Prostate gland (tissue), 2 donors: ENCODE measurements around the gene SSUH2. TPM values are rescaled to one million over a fixed set of nuclear protein-coding genes. Genes with fewer than 3 reads are reported as not detected.

ENCODE experiments used
- DNase-seq: peaks from one replicate; pipeline ENCODE4 v3.0.0-alpha.2; 2019; ENCODE audit warnings: low spot score
- H3K27ac ChIP-seq, 2 donors: fragments of 200-600 bp; sonication (generic); 2 replicates each; pipeline ENCODE4 v1.5.1; 2017 to 2019
- H3K27me3 ChIP-seq: fragments of 200-600 bp; sonication (generic); replicated peaks from 2 replicates; pipeline ENCODE4 v1.5.1; 2019; ENCODE audit not compliant: insufficient read depth
- H3K36me3 ChIP-seq, 2 donors: fragments of 200-600 bp; sonication (generic); 1 replicate in 1 of 2; 2 replicates in 1 of 2; pipeline versions ENCODE4 v1.5.1 to v1.8.1; 2017 to 2019
- H3K4me1 ChIP-seq: fragments of 200-600 bp; sonication (generic); replicated peaks from 2 replicates; pipeline ENCODE4 v1.5.1; 2019
- H3K4me3 ChIP-seq, 2 donors: fragments of 200-600 bp; sonication (generic); 2 replicates each; pipeline ENCODE4 v1.5.1; 2017 to 2019
- H3K9me3 ChIP-seq: fragments of 200-600 bp; sonication (generic); 2 replicates; pipeline ENCODE4 v1.5.1; 2017
- POLR2A ChIP-seq: fragments of 450-650 bp; IDR thresholded peaks from one replicate; pipeline ENCODE4 v1.6.1; 2016; ENCODE audit warnings: antibody characterized with exemption, mild to moderate bottlenecking
- POLR2AphosphoS5 ChIP-seq: sonication (generic); formaldehyde crosslinking; IDR thresholded peaks from one replicate; pipeline ENCODE4 v1.6.1; 2017; ENCODE audit warnings: antibody characterized with exemption
- WGBS: methylation state at CpG from one replicate; pipeline ENCODE4 v1.1.5; 2018; 5-methylcytosine and 5-hydroxymethylcytosine counted together
- intact Hi-C: fragments of 100-400 bp; cut with DNase I; formaldehyde crosslinking; loops from one replicate; pipeline ENCODE4 v1.14.2; 2022
- total RNA-seq, 2 donors: library from RNA; depleted of rRNA; stranded (reverse); fragments of >200 nt; gene quantifications; one replicate each; pipeline ENCODE4 v1.1.0, GENCODE V29; 2016
- TF ChIP-seq, protein P1 (sequence below), 4 experiments: fragments of 200-600 bp in 2 of 4; fragments of 450-650 bp in 2 of 4; sonication (generic) in 2 of 4; IDR thresholded peaks; 1 replicate in 3 of 4; 2 replicates in 1 of 4; pipeline ENCODE4 v1.5.1; 2016 to 2019; ENCODE audit warnings: antibody characterized with exemption in 4 of 4, mild to moderate bottlenecking in 2 of 4, moderate library complexity in 2 of 4

SSUH2 gene
- total RNA-seq, 2 donors from 2014 or later: 0.27 to 2.6 TPM

DNA sequence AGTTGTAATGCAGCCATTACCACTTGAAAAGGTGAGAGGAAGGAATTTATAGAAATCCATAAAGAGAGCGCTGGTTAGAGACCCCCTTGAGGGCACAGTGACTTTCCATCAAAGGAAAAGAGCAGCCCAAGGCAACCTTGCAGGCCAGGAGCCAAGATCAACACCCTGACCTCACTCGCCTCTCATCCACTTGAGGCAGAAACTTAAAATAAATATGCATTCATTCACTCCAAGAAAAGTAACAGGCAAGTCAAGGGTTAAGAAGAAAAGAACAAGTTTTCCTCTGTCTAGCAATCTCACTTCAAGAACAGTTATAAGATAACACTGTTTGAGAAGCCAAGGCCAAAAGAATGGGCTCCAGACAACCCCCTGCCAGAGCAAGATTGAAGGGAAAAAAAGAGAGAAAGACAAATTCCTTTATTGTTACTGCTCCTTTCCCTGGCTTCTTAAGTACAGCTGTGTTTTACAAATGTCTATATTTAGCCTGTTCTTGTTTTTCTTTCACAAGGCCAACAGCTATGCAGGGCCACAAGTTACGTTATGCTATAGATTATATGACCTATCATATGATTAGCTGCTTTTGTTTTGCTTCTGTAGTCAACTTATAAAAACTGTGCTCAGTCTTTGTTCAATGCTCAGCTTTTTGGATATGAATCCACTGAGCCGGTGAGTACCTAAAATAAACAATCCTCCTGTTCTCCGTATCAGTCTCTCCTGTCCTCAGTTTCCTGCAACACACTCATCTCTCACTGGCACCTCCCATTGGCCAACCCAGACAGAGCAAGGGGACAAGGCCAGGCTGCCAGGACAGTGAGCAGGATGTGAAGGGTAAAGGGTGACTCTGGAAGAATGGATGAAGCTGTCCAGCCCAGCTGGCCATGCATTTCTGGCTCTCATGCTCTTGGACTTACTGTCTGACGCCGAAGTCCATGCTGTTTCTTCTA is 15.8 kb upstream of the SSUH2 start:
- H3K9me3 ChIP-seq: no peaks in the 10 kb centered on the region
- no peaks in the 10 kb centered on the region for H3K36me3 ChIP-seq
- TF ChIP-seq, protein P1, sequence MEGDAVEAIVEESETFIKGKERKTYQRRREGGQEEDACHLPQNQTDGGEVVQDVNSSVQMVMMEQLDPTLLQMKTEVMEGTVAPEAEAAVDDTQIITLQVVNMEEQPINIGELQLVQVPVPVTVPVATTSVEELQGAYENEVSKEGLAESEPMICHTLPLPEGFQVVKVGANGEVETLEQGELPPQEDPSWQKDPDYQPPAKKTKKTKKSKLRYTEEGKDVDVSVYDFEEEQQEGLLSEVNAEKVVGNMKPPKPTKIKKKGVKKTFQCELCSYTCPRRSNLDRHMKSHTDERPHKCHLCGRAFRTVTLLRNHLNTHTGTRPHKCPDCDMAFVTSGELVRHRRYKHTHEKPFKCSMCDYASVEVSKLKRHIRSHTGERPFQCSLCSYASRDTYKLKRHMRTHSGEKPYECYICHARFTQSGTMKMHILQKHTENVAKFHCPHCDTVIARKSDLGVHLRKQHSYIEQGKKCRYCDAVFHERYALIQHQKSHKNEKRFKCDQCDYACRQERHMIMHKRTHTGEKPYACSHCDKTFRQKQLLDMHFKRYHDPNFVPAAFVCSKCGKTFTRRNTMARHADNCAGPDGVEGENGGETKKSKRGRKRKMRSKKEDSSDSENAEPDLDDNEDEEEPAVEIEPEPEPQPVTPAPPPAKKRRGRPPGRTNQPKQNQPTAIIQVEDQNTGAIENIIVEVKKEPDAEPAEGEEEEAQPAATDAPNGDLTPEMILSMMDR (IDR thresholded peaks at IDR 0.05): no peak
- TF ChIP-seq POLR2A: no peak
- TF ChIP-seq POLR2AphosphoS5: no peak
- no peak for DNase-seq
- intact Hi-C loops: no loop called here
- no peaks in the 10 kb centered on the region for H3K4me1 ChIP-seq
- H3K27me3 ChIP-seq: no peaks in the 10 kb centered on the region
- H3K27ac ChIP-seq: no peak overlapping the region
- WGBS: 47% methylated on average over 7 of the region's 7 CpGs
- H3K4me3 ChIP-seq: no peak overlapping the region

DNA sequence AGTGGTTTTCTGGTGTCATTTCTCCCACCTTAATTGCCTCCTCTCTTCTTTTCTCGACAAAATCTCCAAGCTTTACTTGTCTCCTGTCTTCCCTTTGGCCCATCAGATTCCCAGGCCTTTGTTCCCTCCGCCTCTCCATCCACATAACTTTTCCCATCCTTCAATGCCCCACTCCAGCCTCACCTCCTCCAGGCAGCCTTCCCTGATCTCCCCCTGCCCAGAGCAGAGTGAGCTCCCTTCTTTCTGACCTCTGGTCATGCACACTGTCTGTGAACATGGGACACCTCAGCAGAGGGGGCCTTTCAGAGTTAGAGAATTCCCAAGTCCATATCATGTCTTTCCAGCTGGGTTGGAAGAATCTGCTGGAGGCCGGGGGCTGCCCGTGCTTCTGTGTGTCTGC is 14.6 kb upstream of the SSUH2 start:
- Histone ChIP-seq H3K27ac (no peak overlapping the region), H3K4me3 (no peak overlapping the region), H3K36me3 (no peaks in the 10 kb centered on the region), H3K4me1 (no peaks in the 10 kb centered on the region), H3K27me3 (no peaks in the 10 kb centered on the region), H3K9me3 (no peaks in the 10 kb centered on the region)
- intact Hi-C loops: no loop called here
- 96% methylated on average over 4 of the region's 4 CpGs for WGBS
- DNase-seq: no peak
- TF ChIP-seq POLR2AphosphoS5: no peak
- no peak for TF ChIP-seq POLR2A
- TF ChIP-seq, protein P1 (IDR thresholded peaks at IDR 0.05): no peak

DNA sequence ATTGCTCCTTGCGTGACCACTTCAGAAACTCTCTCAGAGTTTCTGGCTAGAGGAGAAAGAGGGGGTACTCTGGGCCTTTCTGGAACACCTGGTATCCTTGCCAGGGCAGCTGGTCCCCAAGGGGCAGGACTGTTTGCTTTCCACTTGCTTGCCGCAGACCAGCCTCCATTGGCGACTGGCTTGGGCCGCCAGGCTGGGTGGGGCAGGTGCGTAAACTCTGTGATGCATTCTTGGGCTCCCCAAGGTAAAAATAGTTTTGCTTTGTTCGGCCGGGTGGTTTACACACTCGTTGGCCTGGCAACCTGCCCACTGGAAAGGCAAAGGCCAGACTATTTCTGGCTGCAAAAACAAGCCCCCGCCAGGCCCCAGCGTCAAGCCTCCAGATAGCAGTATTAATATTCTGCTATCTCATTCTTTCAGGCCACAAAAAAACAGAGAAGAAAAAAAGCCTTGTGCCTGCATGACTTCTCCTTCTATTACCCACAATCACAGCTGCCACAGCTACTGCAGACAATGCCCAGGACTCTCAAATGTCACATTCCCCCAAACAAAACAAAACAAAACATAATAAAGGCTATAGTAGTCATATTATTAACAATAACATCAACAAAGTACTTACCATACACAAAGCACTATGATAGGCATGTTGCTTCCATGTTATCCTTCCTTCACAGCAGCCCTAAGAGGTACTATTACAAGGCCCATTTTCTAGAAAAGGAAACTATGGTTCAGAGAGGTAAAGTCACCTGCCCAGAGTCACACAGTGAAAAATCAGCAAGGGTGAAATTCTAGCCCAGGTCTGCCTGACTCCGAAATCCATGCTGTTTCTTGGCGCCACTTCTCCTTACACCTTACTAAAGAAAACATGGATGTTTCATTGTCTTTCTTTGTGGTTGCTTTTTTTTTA is 14.0 kb upstream of the SSUH2 start:
- H3K27ac ChIP-seq: no peak overlapping the region

DNA sequence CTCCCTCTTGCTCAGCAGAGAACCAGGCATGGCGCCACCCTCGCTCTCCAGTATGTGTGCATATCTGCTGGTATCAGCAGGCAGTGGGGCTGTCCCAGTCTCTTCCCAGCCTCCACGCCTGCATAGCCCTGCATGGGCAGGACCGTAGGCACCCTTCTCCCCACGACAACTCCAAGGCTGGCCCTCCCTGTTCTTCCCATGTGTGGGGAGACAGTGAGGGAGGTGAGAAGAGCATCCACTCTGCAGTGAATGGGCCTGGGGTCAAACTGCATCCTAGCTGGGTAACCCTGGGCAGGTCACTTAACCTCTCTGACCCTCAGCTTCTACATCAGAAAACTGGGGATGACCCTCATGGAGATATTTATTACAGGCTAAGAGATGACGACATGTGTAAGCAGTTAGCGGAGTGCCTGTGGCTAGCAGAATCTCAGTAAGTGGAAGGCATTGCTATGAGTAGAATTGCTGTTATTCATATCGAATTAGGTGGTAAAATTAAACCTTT is 13.3 kb upstream of the SSUH2 start:
- Histone ChIP-seq H3K36me3 (no peaks in the 10 kb centered on the region), H3K27me3 (no peaks in the 10 kb centered on the region), H3K27ac (no peak overlapping the region), H3K4me1 (no peaks in the 10 kb centered on the region), H3K4me3 (no peak overlapping the region), H3K9me3 (no peaks in the 10 kb centered on the region)
- TF ChIP-seq POLR2A (no peak), POLR2AphosphoS5 (no peak)
- TF ChIP-seq, protein P1 (IDR thresholded peaks at IDR 0.05): no peak
- no peak for DNase-seq
- intact Hi-C loops: no loop called here
- WGBS: 71% methylated on average over 8 of the region's 8 CpGs

More for the DNA sequence above, 14.0 kb upstream of the SSUH2 start:
- no peaks in the 10 kb centered on the region for H3K9me3 ChIP-seq
- TF ChIP-seq, protein P1 (IDR thresholded peaks at IDR 0.05): no peak
- TF ChIP-seq POLR2AphosphoS5 (no peak), POLR2A (no peak)
- no peaks in the 10 kb centered on the region for H3K36me3 ChIP-seq
- H3K4me1 ChIP-seq: no peaks in the 10 kb centered on the region
- DNase-seq: peak; percentile 15
- 39% methylated on average over 12 of the region's 12 CpGs for WGBS
- H3K4me3 ChIP-seq: no peak overlapping the region
- H3K27me3 ChIP-seq: no peaks in the 10 kb centered on the region
- intact Hi-C loops: no loop called here
